Neural cell (in vitro differentiated cells): ENCODE data around the gene TRAPPC2B.

Source experiments
- EZH2 ChIP-seq: fragments of 200-600, 300-800 bp; shearing (Covaris generic), sonication (generic); IDR thresholded peaks from 2 replicates; pipeline ENCODE4 v1.6.1; 2014; ENCODE audit warnings: antibody characterized with exemption, low read length, borderline replicate concordance, mild to moderate bottlenecking; ENCODE audit not compliant: insufficient read depth, poor library complexity, severe bottlenecking
- POLR2AphosphoS5 ChIP-seq: IDR thresholded peaks from 2 replicates; pipeline ENCODE4 v1.6.1; 2012
- RAD21 ChIP-seq: fragments of 450-650 bp; conservative IDR thresholded peaks from 2 replicates; pipeline ENCODE4 v1.6.1; 2014; ENCODE audit warnings: antibody characterized with exemption, mild to moderate bottlenecking, moderate library complexity
- TF ChIP-seq, protein P1 (sequence below): fragments of 450-650 bp; IDR thresholded peaks from 2 replicates; pipeline ENCODE4 v1.5.1; 2014; ENCODE audit warnings: antibody characterized with exemption, mild to moderate bottlenecking, moderate library complexity; ENCODE audit not compliant: poor library complexity, severe bottlenecking
- TF ChIP-seq, protein P2 (sequence below): IDR thresholded peaks from 2 replicates; pipeline ENCODE4 v1.6.1; 2012; ENCODE audit warnings: borderline replicate concordance

DNA sequence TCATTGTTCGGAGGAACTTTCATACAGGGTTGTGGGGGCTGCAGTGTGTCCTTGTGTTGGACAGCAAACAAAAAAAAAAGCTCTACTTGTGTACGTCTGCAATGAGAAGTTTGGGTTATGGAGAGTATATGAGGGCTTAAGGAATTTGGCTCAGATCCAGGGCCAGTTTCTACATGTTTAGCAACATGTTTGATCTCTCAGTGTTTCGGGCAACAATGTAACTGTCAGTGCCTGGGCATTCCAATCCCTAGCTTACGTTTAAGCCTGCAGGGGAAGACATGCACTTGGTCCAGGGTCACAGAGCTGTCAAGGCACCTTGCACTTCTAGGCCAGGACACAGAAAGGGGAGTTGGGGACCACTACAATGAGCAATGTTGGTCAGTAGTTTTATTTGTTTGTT, 29.2 kb upstream of the TRAPPC2B start:
- TF ChIP-seq, protein P1, sequence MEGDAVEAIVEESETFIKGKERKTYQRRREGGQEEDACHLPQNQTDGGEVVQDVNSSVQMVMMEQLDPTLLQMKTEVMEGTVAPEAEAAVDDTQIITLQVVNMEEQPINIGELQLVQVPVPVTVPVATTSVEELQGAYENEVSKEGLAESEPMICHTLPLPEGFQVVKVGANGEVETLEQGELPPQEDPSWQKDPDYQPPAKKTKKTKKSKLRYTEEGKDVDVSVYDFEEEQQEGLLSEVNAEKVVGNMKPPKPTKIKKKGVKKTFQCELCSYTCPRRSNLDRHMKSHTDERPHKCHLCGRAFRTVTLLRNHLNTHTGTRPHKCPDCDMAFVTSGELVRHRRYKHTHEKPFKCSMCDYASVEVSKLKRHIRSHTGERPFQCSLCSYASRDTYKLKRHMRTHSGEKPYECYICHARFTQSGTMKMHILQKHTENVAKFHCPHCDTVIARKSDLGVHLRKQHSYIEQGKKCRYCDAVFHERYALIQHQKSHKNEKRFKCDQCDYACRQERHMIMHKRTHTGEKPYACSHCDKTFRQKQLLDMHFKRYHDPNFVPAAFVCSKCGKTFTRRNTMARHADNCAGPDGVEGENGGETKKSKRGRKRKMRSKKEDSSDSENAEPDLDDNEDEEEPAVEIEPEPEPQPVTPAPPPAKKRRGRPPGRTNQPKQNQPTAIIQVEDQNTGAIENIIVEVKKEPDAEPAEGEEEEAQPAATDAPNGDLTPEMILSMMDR, result no peak
- TF ChIP-seq EZH2 (no peak), POLR2AphosphoS5 (no peak), RAD21 (no peak)
- TF ChIP-seq, protein P2, sequence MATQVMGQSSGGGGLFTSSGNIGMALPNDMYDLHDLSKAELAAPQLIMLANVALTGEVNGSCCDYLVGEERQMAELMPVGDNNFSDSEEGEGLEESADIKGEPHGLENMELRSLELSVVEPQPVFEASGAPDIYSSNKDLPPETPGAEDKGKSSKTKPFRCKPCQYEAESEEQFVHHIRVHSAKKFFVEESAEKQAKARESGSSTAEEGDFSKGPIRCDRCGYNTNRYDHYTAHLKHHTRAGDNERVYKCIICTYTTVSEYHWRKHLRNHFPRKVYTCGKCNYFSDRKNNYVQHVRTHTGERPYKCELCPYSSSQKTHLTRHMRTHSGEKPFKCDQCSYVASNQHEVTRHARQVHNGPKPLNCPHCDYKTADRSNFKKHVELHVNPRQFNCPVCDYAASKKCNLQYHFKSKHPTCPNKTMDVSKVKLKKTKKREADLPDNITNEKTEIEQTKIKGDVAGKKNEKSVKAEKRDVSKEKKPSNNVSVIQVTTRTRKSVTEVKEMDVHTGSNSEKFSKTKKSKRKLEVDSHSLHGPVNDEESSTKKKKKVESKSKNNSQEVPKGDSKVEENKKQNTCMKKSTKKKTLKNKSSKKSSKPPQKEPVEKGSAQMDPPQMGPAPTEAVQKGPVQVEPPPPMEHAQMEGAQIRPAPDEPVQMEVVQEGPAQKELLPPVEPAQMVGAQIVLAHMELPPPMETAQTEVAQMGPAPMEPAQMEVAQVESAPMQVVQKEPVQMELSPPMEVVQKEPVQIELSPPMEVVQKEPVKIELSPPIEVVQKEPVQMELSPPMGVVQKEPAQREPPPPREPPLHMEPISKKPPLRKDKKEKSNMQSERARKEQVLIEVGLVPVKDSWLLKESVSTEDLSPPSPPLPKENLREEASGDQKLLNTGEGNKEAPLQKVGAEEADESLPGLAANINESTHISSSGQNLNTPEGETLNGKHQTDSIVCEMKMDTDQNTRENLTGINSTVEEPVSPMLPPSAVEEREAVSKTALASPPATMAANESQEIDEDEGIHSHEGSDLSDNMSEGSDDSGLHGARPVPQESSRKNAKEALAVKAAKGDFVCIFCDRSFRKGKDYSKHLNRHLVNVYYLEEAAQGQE, result no peak
